ENCODE data around the gene PPIL1.

The PPIL1 gene

GRCh38 chr6:36865835-36866234 is 8.8 kb downstream of the PPIL1 start:
- H3K4me2 ChIP-seq = no peak overlapping the region
- no peaks in the 10 kb centered on the region for H3K27me3 ChIP-seq
- H3K9me3 ChIP-seq (replicated peaks in 1 of 11) = no peaks in the 10 kb centered on the region
- peaks cover 0 to 38% (median 15%) of the 10 kb centered on the region in 10 experiments; a peak in 12 of 20 replicates for H3K4me1 ChIP-seq
- TF ChIP-seq Cebpa-rat (IDR thresholded peaks at IDR 0.05) = no peak
- H3K9ac ChIP-seq = no peak overlapping the region
- H3K36me3 ChIP-seq = peaks cover 67 to 100% (median 98%) of the 10 kb centered on the region in 11 experiments
- no peak overlapping the region for H3K4me3 ChIP-seq
- H4K20me1 ChIP-seq = peaks cover 0 to 73% (median 57%) of the 10 kb centered on the region in 11 experiments; a peak in 16 of 22 replicates
- H3K27ac ChIP-seq = no peak overlapping the region

GRCh38 chr6:36863670-36864540 is 10.7 kb downstream of the PPIL1 start:
- TF ChIP-seq Cebpa-rat (IDR thresholded peaks at IDR 0.05) = no peak
- peak overlapping the region in 2 of 11 experiments; percentile 12; a peak in 1 of 22 replicates for H3K9ac ChIP-seq
- peaks cover 0 to 38% (median 9%) of the 10 kb centered on the region in 10 experiments; a peak in 10 of 20 replicates for H3K4me1 ChIP-seq
- no peak overlapping the region for H3K4me3 ChIP-seq
- no peaks in the 10 kb centered on the region for H3K27me3 ChIP-seq
- H3K27ac ChIP-seq = no peak overlapping the region
- H3K4me2 ChIP-seq = no peak overlapping the region
- H3K9me3 ChIP-seq (replicated peaks in 1 of 11) = no peaks in the 10 kb centered on the region
- peaks cover 0 to 85% (median 70%) of the 10 kb centered on the region in 11 experiments; a peak in 17 of 22 replicates for H4K20me1 ChIP-seq
- peaks cover 47 to 98% (median 92%) of the 10 kb centered on the region in 11 experiments for H3K36me3 ChIP-seq

GRCh38 chr6:36862848-36863382 is 11.7 kb downstream of the PPIL1 start:
- Histone ChIP-seq H3K27ac (peak overlapping the region in 3 of 11 experiments; percentile 22 to 39 (median 31); a peak in 3 of 22 replicates), H3K4me1 (peaks cover 0 to 44% (median 9%) of the 10 kb centered on the region in 10 experiments; a peak in 10 of 20 replicates), H4K20me1 (peaks cover 0 to 90% (median 72%) of the 10 kb centered on the region in 11 experiments; a peak in 17 of 22 replicates), H3K36me3 (peaks cover 42 to 98% (median 90%) of the 10 kb centered on the region in 11 experiments), H3K4me3 (no peak overlapping the region), H3K4me2 (peak overlapping the region in 3 of 11 experiments; percentile 7 to 64 (median 51); a peak in 5 of 22 replicates), H3K9ac (0 out of 22 replicates have a peak overlapping the region, but pooled peaks of 1 of the 11 experiments have one; percentile 12), H3K27me3 (no peaks in the 10 kb centered on the region), H3K9me3 (replicated peaks in 1 of 11) (no peaks in the 10 kb centered on the region)
- no peak for TF ChIP-seq Cebpa-rat (IDR thresholded peaks at IDR 0.05)

GRCh38 chr6:36862164-36862847 is 12.3 kb downstream of the PPIL1 start:
- Histone ChIP-seq H3K9ac (no peak overlapping the region; a peak in 1 of 22 replicates), H3K27me3 (no peaks in the 10 kb centered on the region), H3K9me3 (replicated peaks in 1 of 11) (no peaks in the 10 kb centered on the region), H3K4me2 (peak overlapping the region in 3 of 11 experiments; percentile 7 to 64 (median 51); a peak in 6 of 22 replicates), H3K4me3 (no peak overlapping the region), H4K20me1 (peaks cover 0 to 92% (median 72%) of the 10 kb centered on the region in 11 experiments; a peak in 17 of 22 replicates), H3K4me1 (peaks cover 0 to 38% (median 6%) of the 10 kb centered on the region in 10 experiments; a peak in 9 of 20 replicates), H3K36me3 (peaks cover 41 to 98% (median 89%) of the 10 kb centered on the region in 11 experiments), H3K27ac (peak overlapping the region in 3 of 11 experiments; percentile 22 to 39 (median 31); a peak in 3 of 22 replicates)
- no peak for TF ChIP-seq Cebpa-rat (IDR thresholded peaks at IDR 0.05)

- Histone ChIP-seq H3K4me2 (no peak overlapping the region), H3K9me3 (replicated peaks in 1 of 11) (no peaks in the 10 kb centered on the region), H4K20me1 (peaks cover 0 to 75% (median 51%) of the 10 kb centered on the region in 11 experiments; a peak in 16 of 22 replicates), H3K4me3 (no peak overlapping the region), H3K27ac (no peak overlapping the region), H3K36me3 (peaks cover 33 to 98% (median 88%) of the 10 kb centered on the region in 11 experiments), H3K9ac (no peak overlapping the region), H3K27me3 (no peaks in the 10 kb centered on the region), H3K4me1 (peaks cover 0 to 37% (median 6%) of the 10 kb centered on the region in 10 experiments; a peak in 11 of 20 replicates)
- TF ChIP-seq Cebpa-rat (IDR thresholded peaks at IDR 0.05) = no peak
These were observed 14.5 kb downstream of the PPIL1 start for GRCh38 chr6:36860126-36860525.

GRCh38 chr6:36858407-36858981 is 16.1 kb downstream of the PPIL1 start:
- peaks cover 4 to 49% (median 22%) of the 10 kb centered on the region in 10 experiments for H3K4me1 ChIP-seq
- H3K27me3 ChIP-seq = no peaks in the 10 kb centered on the region
- no peak overlapping the region for H3K27ac ChIP-seq
- peaks cover 21 to 98% (median 88%) of the 10 kb centered on the region in 11 experiments for H3K36me3 ChIP-seq
- no peak overlapping the region for H3K4me2 ChIP-seq
- H3K9ac ChIP-seq = no peak overlapping the region
- no peak for TF ChIP-seq Cebpa-rat (IDR thresholded peaks at IDR 0.05)
- H4K20me1 ChIP-seq = peaks cover 0 to 58% (median 37%) of the 10 kb centered on the region in 11 experiments; a peak in 16 of 22 replicates
- no peak overlapping the region for H3K4me3 ChIP-seq
- H3K9me3 ChIP-seq (replicated peaks in 1 of 11) = peaks cover 0 to 9% (median 0%) of the 10 kb centered on the region in 11 experiments; a peak in 5 of 22 replicates

GRCh38 chr6:36857325-36857724 is 17.3 kb downstream of the PPIL1 start:
- Histone ChIP-seq H3K9me3 (replicated peaks in 1 of 11) (peaks cover 0 to 10% (median 0%) of the 10 kb centered on the region in 11 experiments; a peak in 5 of 22 replicates), H3K4me3 (no peak overlapping the region), H3K36me3 (peaks cover 21 to 90% (median 85%) of the 10 kb centered on the region in 11 experiments), H3K27me3 (no peaks in the 10 kb centered on the region), H3K4me1 (peaks cover 16 to 49% (median 34%) of the 10 kb centered on the region in 10 experiments), H4K20me1 (peaks cover 0 to 47% (median 27%) of the 10 kb centered on the region in 11 experiments; a peak in 14 of 22 replicates), H3K9ac (no peak overlapping the region), H3K27ac (no peak overlapping the region), H3K4me2 (no peak overlapping the region)
- no peak for TF ChIP-seq Cebpa-rat (IDR thresholded peaks at IDR 0.05)

GRCh38 chr6:36856277-36856676 is 18.3 kb downstream of the PPIL1 start:
- Histone ChIP-seq H3K9me3 (replicated peaks in 1 of 11) (peaks cover 0 to 10% (median 0%) of the 10 kb centered on the region in 11 experiments; a peak in 5 of 22 replicates), H3K4me2 (peak overlapping the region in 2 of 11 experiments; percentile 64 to 81; a peak in 1 of 22 replicates), H3K27me3 (no peaks in the 10 kb centered on the region), H3K36me3 (peaks cover 19 to 88% (median 74%) of the 10 kb centered on the region in 11 experiments), H3K9ac (no peak overlapping the region), H4K20me1 (peaks cover 0 to 43% (median 26%) of the 10 kb centered on the region in 11 experiments; a peak in 14 of 22 replicates), H3K4me3 (no peak overlapping the region), H3K4me1 (peaks cover 25 to 56% (median 44%) of the 10 kb centered on the region in 10 experiments), H3K27ac (no peak overlapping the region)
- no peak for TF ChIP-seq Cebpa-rat (IDR thresholded peaks at IDR 0.05)
